GM13977 (cell line): Measurements from ENCODE around the gene TGFBR3.

ENCODE experiments used
- DNase-seq: peaks from one replicate; pipeline ENCODE4 v3.0.0; 2012; ENCODE audit warnings: low spot score
- in situ Hi-C: fragments of 300-500 bp; cut with MboI; formaldehyde crosslinking; loops from one replicate; pipeline ENCODE4 v1.12.0; 2022; ENCODE audit warnings: low sequenced_read_pairs, low pct_unique_long_range_greater_than_20kb, mixed read lengths, inconsistent platforms; ENCODE audit not compliant: unreplicated experiment
- TF ChIP-seq, protein P1 (sequence below): IDR thresholded peaks from 2 replicates; pipeline ENCODE4 v1.5.1; 2012; ENCODE audit warnings: mild to moderate bottlenecking, control low read depth; ENCODE audit not compliant: insufficient read depth; ENCODE audit errors: extremely low read depth, missing control alignments

The TGFBR3 gene

DNA sequence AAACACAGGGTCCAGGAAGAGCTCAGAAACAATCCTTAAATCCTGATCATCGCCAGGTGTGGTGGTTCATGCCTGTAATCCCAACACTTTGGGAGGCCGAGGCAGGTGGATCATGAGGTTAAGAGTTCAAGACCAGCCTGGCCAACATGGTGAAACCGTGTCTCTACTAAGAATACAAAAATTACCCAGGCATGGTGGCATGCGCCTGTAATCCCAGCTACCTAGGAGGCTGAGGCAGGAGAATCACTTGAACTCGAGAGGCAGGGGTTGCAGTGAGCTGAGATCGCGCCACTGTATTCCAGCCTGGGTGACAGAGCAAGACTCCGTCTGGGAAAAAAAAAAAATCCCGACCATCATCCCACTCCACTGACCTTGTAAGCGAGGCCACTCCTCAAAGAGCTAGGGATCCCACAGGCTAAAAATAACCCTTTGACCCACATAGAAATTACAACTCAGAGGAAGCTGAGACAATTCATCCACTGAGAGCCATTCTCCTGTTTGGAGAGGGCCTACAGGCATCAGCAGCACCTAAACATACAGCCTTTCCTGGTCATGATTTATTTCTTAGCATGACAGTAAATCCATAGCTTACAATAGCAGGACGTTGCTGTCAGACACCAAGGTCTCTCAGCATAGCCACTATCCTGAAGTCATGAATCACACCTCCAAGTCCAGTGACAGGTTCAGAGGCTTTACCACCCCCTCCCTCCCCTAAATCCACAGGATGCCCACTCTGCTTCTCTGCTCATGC, 66.7 kb downstream of the TGFBR3 start:
- in situ Hi-C loops = no loop called here
- no peak for DNase-seq
- TF ChIP-seq, protein P1, sequence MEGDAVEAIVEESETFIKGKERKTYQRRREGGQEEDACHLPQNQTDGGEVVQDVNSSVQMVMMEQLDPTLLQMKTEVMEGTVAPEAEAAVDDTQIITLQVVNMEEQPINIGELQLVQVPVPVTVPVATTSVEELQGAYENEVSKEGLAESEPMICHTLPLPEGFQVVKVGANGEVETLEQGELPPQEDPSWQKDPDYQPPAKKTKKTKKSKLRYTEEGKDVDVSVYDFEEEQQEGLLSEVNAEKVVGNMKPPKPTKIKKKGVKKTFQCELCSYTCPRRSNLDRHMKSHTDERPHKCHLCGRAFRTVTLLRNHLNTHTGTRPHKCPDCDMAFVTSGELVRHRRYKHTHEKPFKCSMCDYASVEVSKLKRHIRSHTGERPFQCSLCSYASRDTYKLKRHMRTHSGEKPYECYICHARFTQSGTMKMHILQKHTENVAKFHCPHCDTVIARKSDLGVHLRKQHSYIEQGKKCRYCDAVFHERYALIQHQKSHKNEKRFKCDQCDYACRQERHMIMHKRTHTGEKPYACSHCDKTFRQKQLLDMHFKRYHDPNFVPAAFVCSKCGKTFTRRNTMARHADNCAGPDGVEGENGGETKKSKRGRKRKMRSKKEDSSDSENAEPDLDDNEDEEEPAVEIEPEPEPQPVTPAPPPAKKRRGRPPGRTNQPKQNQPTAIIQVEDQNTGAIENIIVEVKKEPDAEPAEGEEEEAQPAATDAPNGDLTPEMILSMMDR = no peak

DNA sequence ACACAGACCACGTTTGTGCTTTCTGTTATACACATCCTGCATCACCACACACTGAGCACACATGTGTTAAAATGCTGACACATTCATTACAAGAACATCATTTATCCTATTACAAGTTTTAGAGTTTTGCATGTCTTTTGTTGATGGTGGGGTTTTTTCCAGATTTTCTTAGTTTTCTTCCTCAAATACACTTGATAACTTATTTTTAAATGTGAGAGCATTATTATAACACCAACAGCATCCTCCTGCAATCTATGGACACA, 67.3 kb downstream of the TGFBR3 start:
- TF ChIP-seq, protein P1 = no peak
- DNase-seq = no peak
- in situ Hi-C loops = no loop called here

DNA sequence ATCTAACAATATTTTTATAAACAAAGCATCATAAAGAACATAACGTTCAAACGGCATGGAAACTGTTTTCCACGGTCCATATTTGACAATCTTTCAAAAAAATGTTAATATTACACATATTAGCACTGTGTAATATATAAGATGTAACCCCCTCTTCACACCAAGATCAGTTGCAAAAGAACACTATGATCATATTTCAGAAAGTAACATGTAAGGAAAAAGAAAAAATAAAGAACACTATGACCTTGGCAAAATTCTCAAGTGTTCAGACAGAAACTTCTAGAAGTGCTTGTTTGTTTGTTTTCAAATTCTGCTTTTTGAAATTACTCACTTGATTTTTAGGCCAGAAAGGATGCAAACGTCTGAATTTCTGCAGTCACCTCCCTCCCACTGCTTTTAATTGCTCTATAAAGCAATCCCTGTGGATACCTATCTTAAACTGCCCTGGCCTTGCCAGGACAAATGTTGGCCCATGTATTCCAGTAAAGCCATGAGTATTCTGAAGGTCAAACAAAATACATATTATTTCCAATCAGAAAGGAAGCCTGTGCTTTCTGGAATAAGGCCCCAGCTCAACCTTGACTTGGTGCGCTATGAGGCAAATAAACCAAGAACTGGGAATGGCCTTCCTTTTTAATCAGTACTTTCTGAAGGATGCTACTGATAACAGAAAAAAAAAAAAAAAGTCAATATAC, 68.6 kb downstream of the TGFBR3 start:
- TF ChIP-seq, protein P1 = no peak
- in situ Hi-C loops = no loop called here
- no peak for DNase-seq

DNA sequence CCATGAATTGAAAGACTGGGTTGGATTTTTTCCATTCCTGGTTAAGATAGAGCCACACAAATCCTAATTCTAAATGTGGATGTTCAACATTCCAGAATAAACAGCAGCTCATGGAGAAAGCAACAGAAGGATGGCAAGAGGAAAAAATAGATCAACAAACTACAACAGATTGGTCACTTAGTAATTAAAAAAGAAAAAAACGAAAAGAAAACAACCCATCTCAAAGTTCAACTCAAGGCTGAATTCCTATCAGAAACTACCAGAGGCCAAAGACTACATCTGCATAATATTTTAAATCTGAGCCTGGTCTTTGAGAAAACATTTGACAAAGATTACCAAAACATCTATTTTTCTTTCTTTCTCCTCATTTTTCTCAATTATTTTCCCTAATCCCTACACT, 69.9 kb downstream of the TGFBR3 start:
- DNase-seq = no peak
- TF ChIP-seq, protein P1 = no peak
- in situ Hi-C loops = no loop called here

DNA sequence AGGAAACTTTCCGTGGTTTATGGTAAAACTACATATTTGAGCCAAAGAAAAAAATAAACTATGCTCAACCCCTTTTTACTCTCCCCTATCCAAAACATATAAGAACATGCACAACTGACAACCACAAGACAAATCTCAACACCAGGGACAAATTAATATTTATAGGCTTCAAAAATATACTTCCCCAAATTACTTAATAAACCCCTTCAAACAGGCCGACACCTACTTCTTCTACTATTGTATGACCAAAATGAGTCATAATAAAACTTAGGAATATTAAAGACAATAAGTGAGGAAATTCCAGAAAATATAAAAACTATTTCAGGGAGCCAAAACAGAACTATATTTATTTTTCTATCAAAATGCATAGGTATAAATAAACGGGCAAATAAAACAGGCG, 71.5 kb downstream of the TGFBR3 start:
- TF ChIP-seq, protein P1 = no peak
- DNase-seq = no peak
- in situ Hi-C loops = no loop called here

- no peak for DNase-seq
- TF ChIP-seq, protein P1 = no peak
- in situ Hi-C loops = no loop called here
Observed at GRCh38 chr1:91813813-91814212, 72.1 kb downstream of the TGFBR3 start.
